ENCODE measurements around the gene HCFC1R1.
A peak's percentile ranks its signal among the peaks of the same experiment; 100 is the strongest.
"Not testable (repeated sequence)": the region's sequence is repeated elsewhere in the genome, so short reads cannot be mapped to it uniquely, and the experiment has no call there.

The HCFC1R1 gene

GRCh38 chr16:3023669-3024478, at the start of gene HCFC1R1, which contains the start of gene THOC6:
HCFC1R1 (minus strand) TSS chr16:3023942; CDS start chr16:3023941, 1 bp downstream.
THOC6 (plus strand) TSS chr16:3024035; CDS start chr16:3024327, 292 bp downstream.
- peak; percentile 89 for DNase-seq

GRCh38 chr16:3073448-3073847, 49.7 kb upstream of the HCFC1R1 start:
- no peak for DNase-seq

- not testable (repeated sequence) for DNase-seq
These were observed 49.0 kb upstream of the HCFC1R1 start for GRCh38 chr16:3072576-3073263.

GRCh38 chr16:3072148-3072547, 48.4 kb upstream of the HCFC1R1 start:
- DNase-seq, result not testable (repeated sequence)

GRCh38 chr16:3071655-3072054, 47.9 kb upstream of the HCFC1R1 start:
- DNase-seq, result no peak

- no peak for DNase-seq
These were observed 46.9 kb upstream of the HCFC1R1 start for GRCh38 chr16:3070608-3071111.

- not testable (repeated sequence) for DNase-seq
These were observed 45.4 kb upstream of the HCFC1R1 start for GRCh38 chr16:3069146-3069545.

- no peak for DNase-seq
These were observed 44.7 kb upstream of the HCFC1R1 start for GRCh38 chr16:3068487-3068886.

GRCh38 chr16:3066440-3066748, 42.7 kb upstream of the HCFC1R1 start:
- no peak for DNase-seq

- DNase-seq, result no peak
These were observed 42.1 kb upstream of the HCFC1R1 start for GRCh38 chr16:3065742-3066439.

GRCh38 chr16:3065069-3065741, 41.5 kb upstream of the HCFC1R1 start, which contains the start of gene IL32:
IL32 (plus strand) TSS chr16:3065640; CDS start chr16:3065812, 172 bp downstream.
- no peak for DNase-seq

- DNase-seq, result no peak
These were observed 40.1 kb upstream of the HCFC1R1 start for GRCh38 chr16:3063625-3064386.

- DNase-seq, result no peak
These were observed 38.8 kb upstream of the HCFC1R1 start for GRCh38 chr16:3062553-3062952.

- DNase-seq, result no peak
These were observed 36.8 kb upstream of the HCFC1R1 start for GRCh38 chr16:3060339-3061127.

- DNase-seq, result no peak
These were observed 36.0 kb upstream of the HCFC1R1 start for GRCh38 chr16:3059723-3060242.

- peak; percentile 30 for DNase-seq
These were observed 35.4 kb upstream of the HCFC1R1 start for GRCh38 chr16:3059041-3059722.

GRCh38 chr16:3058139-3059030, 34.6 kb upstream of the HCFC1R1 start:
- DNase-seq, result no peak

- DNase-seq, result no peak
These were observed 33.7 kb upstream of the HCFC1R1 start for GRCh38 chr16:3057181-3058138.

Measured in NCI-H1694 treated with DMSO at 0.1 percent for 48 hours (cell line).